Naive thymus-derived CD8-positive, alpha-beta T cell (primary cell): ENCODE measurements around the gene MED15. TPM values are rescaled to one million over a fixed set of nuclear protein-coding genes. Genes with fewer than 3 reads are reported as not detected.

Experiments
- ATAC-seq, 2 donors: fragments of 150-1000 bp; cut with Tn5 transposase in 1 of 2; sonication (Bioruptor Pico), chemical (Tn5 transposase) in 1 of 2; 1 replicate in 1 of 2; 2 replicates in 1 of 2; pipeline ENCODE4 v1.10.0; 2021; ENCODE audit warnings: mild to moderate bottlenecking in 2 of 2, moderate library complexity in 2 of 2
- POLR2A ChIA-PET: fragments of 350-600 bp; sonication (Branson Sonifier 250); formaldehyde crosslinking; loops from one replicate; lab custom pipeline; 2021; ENCODE audit warnings: antibody characterized with exemption; lab: Charles Lee
- DNase-seq, 10 donors: peaks; one replicate each; pipeline versions ENCODE4 v3.0.0 to v3.0.0-alpha.2; 2020 to 2022
- H3K27ac Mint-ChIP-seq, 10 donors: one replicate each; pipeline ENCODE4 v1.8.0; 2020 to 2022; ENCODE audit warnings: mild to moderate bottlenecking in 10 of 10, mixed read lengths in 10 of 10, moderate library complexity in 4 of 10, inconsistent platforms in 1 of 10
- H3K27me3 Mint-ChIP-seq, 5 donors: one replicate each; pipeline ENCODE4 v1.8.0; 2021 to 2022; ENCODE audit warnings: mixed read lengths in 5 of 5
- H3K36me3 Mint-ChIP-seq, 3 donors: one replicate each; pipeline ENCODE4 v1.8.0; 2020 to 2022; ENCODE audit warnings: mixed read lengths in 3 of 3, mild to moderate bottlenecking in 2 of 3, inconsistent platforms in 1 of 3
- H3K4me1 Mint-ChIP-seq, 4 donors: one replicate each; pipeline ENCODE4 v1.8.0; 2021 to 2022; ENCODE audit warnings: mixed read lengths in 4 of 4
- H3K4me3 Mint-ChIP-seq, 10 donors: one replicate each; pipeline ENCODE4 v1.8.0; 2020 to 2022; ENCODE audit warnings: mild to moderate bottlenecking in 10 of 10, mixed read lengths in 10 of 10, moderate library complexity in 6 of 10, inconsistent platforms in 1 of 10
- H3K9me3 Mint-ChIP-seq, 9 donors: one replicate each; pipeline ENCODE4 v1.8.0; 2020 to 2022; ENCODE audit warnings: mixed read lengths in 9 of 9, mild to moderate bottlenecking in 3 of 9, inconsistent platforms in 1 of 9, moderate library complexity in 1 of 9
- polyA plus RNA-seq, 3 donors: library from polyadenylated mRNA; unstranded; fragments of 300-500 nt; fragmentation: Illumina TruSeq; gene quantifications; one replicate each; pipeline ENCODE4 v1.2.3, GENCODE V29; 2021
- total RNA-seq, 8 experiments: library from RNA in 2 of 8; stranded (reverse) in 2 of 8; gene quantifications; one replicate each; pipeline ENCODE4 v1.2.3 and lab custom pipeline; 2021 to 2026

The MED15 gene
- total and polyA plus RNA-seq, 5 experiments from 2014 or later, result 25.4 to 327 (median 85.2) TPM

DNA sequence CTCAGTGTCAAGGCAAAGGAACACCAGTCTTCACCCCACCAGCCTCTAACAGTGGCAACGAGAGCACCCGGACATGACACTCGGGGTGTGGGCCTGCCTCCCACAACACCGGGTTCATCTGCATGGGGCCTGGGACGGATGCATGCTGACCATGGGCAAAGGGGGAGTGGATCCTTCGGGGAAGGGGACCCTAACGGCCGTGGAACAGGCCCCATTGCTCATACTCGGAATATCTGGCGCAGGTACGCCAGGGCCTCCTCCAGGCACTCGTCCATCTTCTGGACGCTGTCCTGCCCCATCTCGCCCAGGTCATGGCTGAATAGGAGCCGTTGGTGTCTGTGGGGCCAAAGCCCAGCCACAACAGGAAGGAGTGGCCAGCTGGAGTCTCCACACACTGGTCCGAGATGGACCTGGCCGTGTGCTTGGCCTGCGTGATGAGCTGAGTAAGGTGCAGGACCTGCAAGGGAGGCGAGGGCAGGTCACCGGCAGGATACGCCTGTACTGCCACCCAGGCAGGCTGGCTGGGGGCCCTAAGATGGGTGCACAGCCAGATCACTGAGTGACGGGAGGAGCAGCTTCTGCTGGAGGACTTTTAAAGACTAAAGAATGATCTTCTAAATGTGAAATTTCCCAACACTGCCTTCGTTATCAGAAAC lies 96.8 kb downstream of the MED15 start:
- POLR2A ChIA-PET, result interaction anchor here (0.6 kb wide), 1 partner anchor 9 kb away, joined by 3 read pairs; no protein-coding TSS in a partner anchor

DNA sequence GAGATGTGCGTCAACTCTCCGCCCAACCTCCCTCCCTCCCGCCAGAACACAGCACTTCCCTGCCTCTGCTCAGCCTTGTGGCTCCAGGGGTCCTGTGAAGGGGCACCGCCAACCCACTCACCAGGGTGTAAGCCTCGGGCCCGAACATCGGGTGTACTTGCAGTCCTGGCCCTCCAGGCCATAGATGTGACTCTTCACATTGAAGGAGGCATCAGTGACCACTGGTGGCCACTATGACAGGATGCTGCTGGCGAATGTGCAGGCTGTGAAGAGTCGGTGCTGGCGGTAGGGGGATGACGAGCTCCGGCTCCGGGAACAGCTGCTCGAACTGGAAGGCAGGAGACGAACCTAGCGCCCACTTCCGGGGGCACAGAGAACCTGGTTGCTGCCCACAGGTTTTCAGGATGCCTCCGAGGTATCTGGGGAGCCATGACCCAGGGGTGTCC lies 97.4 kb downstream of the MED15 start:
- Mint-ChIP-seq H3K4me1 (peaks cover 9 to 22% (median 14%) of the 10 kb centered on the region in 4 donors), H3K4me3 (no peak overlapping the region), H3K27me3 (no peaks in the 10 kb centered on the region), H3K27ac (peak overlapping the region in 3 of 10 donors; percentile 37 to 61 (median 51)), H3K36me3 (no peaks in the 10 kb centered on the region), H3K9me3 (no peaks in the 10 kb centered on the region)
- POLR2A ChIA-PET, result interaction anchor here (0.6 kb wide), 1 partner anchor 10 kb away, joined by 3 read pairs; no protein-coding TSS in a partner anchor
- DNase-seq, result no peak
- no peak for ATAC-seq

More for the DNA sequence above, 96.8 kb downstream of the MED15 start:
- Mint-ChIP-seq H3K27ac (peak overlapping the region in 1 of 10 donors; percentile 37), H3K4me1 (peaks cover 9 to 22% (median 14%) of the 10 kb centered on the region in 4 donors), H3K27me3 (no peaks in the 10 kb centered on the region), H3K36me3 (no peaks in the 10 kb centered on the region), H3K4me3 (no peak overlapping the region), H3K9me3 (no peaks in the 10 kb centered on the region)
- ATAC-seq, result no peak
- no peak for DNase-seq

DNA sequence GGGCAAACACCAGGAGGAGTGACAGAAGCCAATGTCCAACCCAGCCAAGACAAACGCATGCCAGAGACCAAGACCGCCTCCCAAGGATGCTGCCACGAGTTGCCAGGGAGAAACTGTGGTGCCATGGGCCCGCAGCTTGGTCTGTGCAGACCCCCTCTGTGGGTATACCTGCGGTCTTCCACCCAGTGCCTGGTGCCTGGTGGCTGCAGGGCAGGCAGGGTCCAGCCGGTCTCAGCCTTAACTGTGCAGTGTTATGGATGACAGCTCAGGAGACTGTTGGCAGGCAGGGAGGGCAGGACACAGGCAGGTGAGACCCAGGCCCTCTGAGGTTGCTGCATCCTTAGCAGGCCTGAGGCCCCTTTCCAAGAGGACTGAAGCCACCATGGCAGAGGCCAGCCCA lies 97.9 kb downstream of the MED15 start:
- Mint-ChIP-seq H3K4me3 (no peak overlapping the region), H3K27ac (peak overlapping the region in 3 of 10 donors; percentile 37 to 69 (median 61)), H3K4me1 (peaks cover 9 to 22% (median 14%) of the 10 kb centered on the region in 4 donors), H3K9me3 (no peaks in the 10 kb centered on the region), H3K27me3 (no peaks in the 10 kb centered on the region), H3K36me3 (no peaks in the 10 kb centered on the region)
- POLR2A ChIA-PET, result interaction anchor here (1.0 to 1.3 kb wide), 2 partner anchors 36 to 48 kb away, joined by 3 to 4 read pairs; no protein-coding TSS in a partner anchor
- ATAC-seq, result no peak
- no peak for DNase-seq

DNA sequence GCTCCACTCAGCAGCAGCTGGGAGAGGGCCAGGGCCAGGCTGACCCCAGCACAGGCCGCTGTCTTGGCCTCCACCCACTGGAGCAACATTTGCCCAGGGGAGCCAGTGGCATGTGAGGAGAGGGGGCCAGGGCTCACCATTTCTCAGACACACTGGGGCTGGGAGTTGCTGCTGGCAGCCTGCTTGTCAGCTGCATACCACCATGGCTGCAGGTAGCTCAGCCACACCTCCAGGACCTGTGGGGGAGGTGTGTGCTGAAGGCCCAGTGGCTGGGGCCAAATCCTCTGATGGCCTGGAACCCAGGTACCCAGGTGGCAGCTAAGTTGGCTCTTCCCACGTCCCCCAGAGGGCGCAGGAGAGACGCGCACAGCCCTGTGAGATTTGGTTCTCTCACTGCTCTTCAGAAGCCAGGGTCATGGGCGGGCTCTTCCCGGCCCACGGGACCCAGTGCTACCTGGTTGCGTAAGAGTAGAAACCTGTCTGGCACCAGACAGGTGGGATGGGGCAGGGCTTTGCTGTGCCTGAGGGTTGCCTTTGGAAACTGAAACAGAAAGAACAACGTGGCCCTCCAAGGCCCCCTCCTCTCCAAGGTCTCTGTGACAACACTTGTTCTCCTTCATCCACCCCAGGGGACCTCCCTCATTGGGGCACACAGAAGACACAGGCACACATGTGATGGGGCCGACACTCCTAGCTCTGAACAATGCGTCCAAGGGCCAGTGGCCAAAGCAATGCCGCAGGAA lies 98.8 kb downstream of the MED15 start:
- peaks cover 8 to 25% (median 20%) of the 10 kb centered on the region in 4 donors for H3K4me1 Mint-ChIP-seq
- H3K36me3 Mint-ChIP-seq, result no peaks in the 10 kb centered on the region
- H3K27ac Mint-ChIP-seq, result peak overlapping the region in 3 of 10 donors; percentile 17 to 52 (median 38)
- no peaks in the 10 kb centered on the region for H3K27me3 Mint-ChIP-seq
- H3K4me3 Mint-ChIP-seq, result peak overlapping the region in 4 of 10 donors; percentile 10 to 55 (median 52)
- no peaks in the 10 kb centered on the region for H3K9me3 Mint-ChIP-seq
- ATAC-seq, result peak; percentile 95 to 98
- POLR2A ChIA-PET, result interaction anchor here (1.0 to 1.3 kb wide), 2 partner anchors 37 to 48 kb away, joined by 3 to 4 read pairs; no protein-coding TSS in a partner anchor
- DNase-seq, result peak; percentile 50 to 81 (median 64)

DNA sequence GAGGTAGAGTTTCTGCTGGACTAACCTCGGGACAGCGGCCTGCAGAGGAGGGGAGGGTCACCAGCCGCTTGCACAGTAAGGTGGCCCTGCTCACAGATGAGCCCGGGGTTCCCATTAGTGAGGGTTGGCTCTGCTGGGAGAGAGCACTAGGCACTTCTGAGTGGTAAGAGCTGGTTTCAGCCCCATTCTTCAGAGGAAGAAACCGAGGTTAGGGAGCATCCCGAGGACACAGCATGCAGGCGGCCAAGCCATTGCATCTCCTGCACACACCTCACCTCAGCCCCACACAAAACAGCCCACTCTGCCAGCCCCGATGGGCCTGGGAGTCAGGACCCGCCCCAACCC lies 99.3 kb downstream of the MED15 start:
- Mint-ChIP-seq H3K4me3 (no peak overlapping the region), H3K27ac (peak overlapping the region in 1 of 10 donors; percentile 52), H3K4me1 (peaks cover 11 to 28% (median 24%) of the 10 kb centered on the region in 4 donors), H3K36me3 (no peaks in the 10 kb centered on the region), H3K27me3 (no peaks in the 10 kb centered on the region), H3K9me3 (no peaks in the 10 kb centered on the region)
- POLR2A ChIA-PET, result interaction anchor here (1.3 kb wide), 1 partner anchor 37 kb away, joined by 3 read pairs; no protein-coding TSS in a partner anchor
- no peak for ATAC-seq
- no peak for DNase-seq

DNA sequence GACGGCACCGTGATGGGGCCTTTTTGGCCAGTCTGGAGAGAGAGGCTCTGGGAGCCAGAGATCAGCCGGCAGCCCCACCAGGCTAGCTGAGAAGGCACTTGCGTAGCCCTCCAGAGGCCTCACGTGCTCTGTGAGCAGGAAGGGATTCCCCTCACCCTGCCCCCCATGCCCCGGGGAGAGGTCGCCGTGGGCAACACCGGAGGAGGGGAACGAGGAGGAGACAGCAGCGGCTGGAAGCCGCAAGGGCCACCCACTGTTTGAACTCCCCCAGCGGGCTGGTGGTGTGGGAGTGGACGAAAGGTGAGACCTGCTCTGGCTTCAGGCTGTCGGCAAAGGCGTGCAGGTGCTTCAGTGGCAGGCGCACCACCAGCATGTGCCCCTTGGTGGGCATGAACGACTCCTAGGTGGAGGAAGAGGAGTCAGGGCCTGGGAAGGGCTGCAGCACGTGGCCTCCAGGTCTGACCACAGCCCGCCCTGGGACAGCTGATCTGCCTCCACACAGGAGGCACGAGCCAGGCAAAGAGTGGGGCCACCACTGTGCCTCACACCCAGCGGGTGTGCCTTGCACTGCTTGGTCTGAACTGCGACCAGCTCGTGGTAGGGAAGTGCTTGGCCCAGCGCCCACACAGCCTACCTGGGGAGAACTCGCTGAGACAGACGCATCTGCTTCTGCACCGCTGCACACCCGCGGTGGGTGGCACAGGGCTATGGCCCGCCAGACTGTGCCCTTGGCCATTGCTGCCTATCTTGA lies 99.9 kb downstream of the MED15 start:
- Mint-ChIP-seq H3K27ac (no peak overlapping the region), H3K36me3 (no peaks in the 10 kb centered on the region), H3K4me1 (peaks cover 12 to 31% (median 26%) of the 10 kb centered on the region in 4 donors), H3K9me3 (no peaks in the 10 kb centered on the region), H3K4me3 (no peak overlapping the region), H3K27me3 (no peaks in the 10 kb centered on the region)
- ATAC-seq (no peak), DNase-seq (no peak)
- POLR2A ChIA-PET, result interaction anchor here (0.6 kb wide), 1 partner anchor 42 kb away, joined by 3 read pairs; no protein-coding TSS in a partner anchor

DNA sequence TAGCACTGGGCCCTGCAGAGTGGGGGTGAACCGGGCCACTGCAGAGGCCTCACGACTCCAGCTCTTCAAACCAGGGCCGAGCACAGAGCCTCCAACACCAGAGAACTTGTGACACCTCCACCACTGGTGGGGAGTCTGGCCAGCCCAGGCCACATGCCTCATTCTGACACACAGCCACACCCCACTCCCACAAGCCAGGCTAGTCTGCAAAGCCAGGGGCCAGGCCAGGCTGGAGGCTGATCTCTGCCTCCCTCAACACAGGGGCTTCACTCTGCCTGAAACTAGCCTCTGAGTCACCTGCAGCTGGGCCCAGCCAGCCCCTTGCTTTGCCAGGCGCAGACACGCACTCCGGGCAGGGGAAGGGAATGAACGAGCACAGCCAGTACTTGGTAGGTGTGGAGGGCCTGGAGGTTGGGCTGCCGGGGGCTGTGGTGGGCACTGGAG lies 102.9 kb downstream of the MED15 start:
- POLR2A ChIA-PET, result no interaction called here
- Mint-ChIP-seq H3K27ac (peak overlapping the region in 7 of 10 donors; percentile 35 to 86 (median 57)), H3K9me3 (no peaks in the 10 kb centered on the region), H3K27me3 (no peaks in the 10 kb centered on the region), H3K36me3 (no peaks in the 10 kb centered on the region), H3K4me3 (peak overlapping the region in 1 of 10 donors; percentile 1), H3K4me1 (peaks cover 8 to 31% (median 24%) of the 10 kb centered on the region in 4 donors)
- DNase-seq (no peak), ATAC-seq (no peak)

DNA sequence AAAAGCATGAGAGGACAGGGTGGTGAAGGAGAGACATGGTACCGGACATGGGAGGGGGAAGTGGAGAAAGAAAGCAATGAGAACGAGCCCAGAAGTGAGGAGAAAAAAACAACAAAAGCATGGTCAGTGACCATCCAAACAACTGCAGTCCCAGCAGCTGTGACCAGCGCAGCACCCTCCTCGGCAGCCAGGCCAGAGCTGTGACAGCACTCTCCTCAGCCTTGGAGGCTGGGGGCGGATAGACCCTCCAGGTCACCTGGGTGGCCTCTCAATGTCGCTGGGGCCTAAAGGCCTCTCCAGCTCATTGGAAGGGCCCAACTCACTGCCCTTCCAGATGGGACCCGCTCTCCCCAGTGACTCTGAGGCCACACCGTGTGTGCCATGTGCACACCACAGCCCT lies 103.3 kb downstream of the MED15 start:
- Mint-ChIP-seq H3K4me3 (peak overlapping the region in 1 of 10 donors; percentile 65), H3K9me3 (no peaks in the 10 kb centered on the region), H3K36me3 (no peaks in the 10 kb centered on the region), H3K27ac (peak overlapping the region in 3 of 10 donors; percentile 23 to 86 (median 83)), H3K27me3 (no peaks in the 10 kb centered on the region), H3K4me1 (peaks cover 6 to 26% (median 20%) of the 10 kb centered on the region in 4 donors)
- POLR2A ChIA-PET, result no interaction called here
- ATAC-seq, result no peak
- DNase-seq, result no peak

DNA sequence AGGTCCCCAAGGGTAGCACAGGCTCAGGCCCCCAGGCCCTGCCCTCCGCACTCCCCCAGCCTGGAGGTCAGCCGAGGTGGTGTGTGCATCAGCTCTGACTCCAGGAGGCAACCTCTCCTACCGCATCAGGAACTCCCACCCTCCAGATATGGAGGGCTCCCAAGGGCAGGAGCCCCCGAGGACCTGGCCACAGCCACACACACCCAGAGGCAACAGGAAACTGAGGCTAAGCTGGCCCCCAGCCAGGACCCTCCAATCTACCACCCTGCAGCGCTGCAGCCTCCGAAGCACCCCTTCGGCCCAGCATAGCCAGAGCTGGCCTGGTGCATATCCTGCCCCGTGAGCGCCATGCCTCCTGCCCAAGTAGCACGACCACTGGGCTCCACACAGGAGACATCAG lies 104.0 kb downstream of the MED15 start:
- H3K27ac Mint-ChIP-seq, result peak overlapping the region in 5 of 10 donors; percentile 37 to 87 (median 40)
- ATAC-seq (no peak), DNase-seq (no peak)
- peaks cover 4 to 21% (median 14%) of the 10 kb centered on the region in 4 donors for H3K4me1 Mint-ChIP-seq
- no peaks in the 10 kb centered on the region for H3K36me3 Mint-ChIP-seq
- H3K4me3 Mint-ChIP-seq, result peak overlapping the region in 4 of 10 donors; percentile 22 to 49 (median 28)
- POLR2A ChIA-PET, result no interaction called here
- H3K9me3 Mint-ChIP-seq, result no peaks in the 10 kb centered on the region
- H3K27me3 Mint-ChIP-seq, result no peaks in the 10 kb centered on the region

DNA sequence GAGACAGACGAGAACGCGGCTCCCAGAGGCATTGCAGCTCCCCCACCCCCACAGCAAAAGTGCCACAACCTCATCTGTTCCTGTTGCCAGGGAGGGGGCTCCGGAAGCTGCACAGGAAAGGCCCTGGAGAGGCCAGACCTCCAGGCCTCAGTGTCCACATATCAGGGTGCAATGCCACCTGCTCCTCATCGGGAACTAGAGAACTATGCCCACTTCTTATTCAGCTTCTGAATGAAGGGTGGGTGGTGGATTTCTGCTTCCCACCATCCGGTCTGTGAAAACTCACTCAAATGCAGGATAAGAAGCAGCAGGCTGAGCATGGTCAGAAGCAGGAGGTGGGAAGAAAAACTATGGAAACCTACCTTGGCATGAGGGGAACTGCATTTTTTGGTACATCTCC lies 105.9 kb downstream of the MED15 start:
- Mint-ChIP-seq H3K9me3 (no peaks in the 10 kb centered on the region), H3K27ac (no peak overlapping the region), H3K4me3 (no peak overlapping the region), H3K4me1 (peaks cover 4 to 18% (median 10%) of the 10 kb centered on the region in 4 donors), H3K36me3 (no peaks in the 10 kb centered on the region), H3K27me3 (no peaks in the 10 kb centered on the region)
- DNase-seq (no peak), ATAC-seq (no peak)
- POLR2A ChIA-PET, result no interaction called here

DNA sequence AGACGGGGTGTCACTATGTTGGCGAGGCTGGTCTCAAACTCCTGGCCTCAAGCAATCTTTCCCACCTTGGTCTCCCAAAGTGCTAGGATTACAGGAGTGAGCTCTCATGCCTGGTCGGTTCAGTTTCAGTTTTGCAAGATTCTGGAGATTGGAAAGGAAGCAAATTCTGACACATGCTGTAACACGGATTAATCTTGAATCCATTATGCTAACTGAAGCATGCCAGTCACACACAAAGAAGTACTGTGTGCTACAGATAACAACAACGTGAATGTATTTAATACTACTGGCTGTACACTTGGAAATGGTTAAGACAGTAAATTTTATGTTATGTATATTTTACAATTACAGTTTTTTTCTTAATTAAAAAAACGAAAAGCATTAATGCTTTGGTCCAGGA lies 107.6 kb downstream of the MED15 start:
- POLR2A ChIA-PET, result no interaction called here

More for the DNA sequence above, 107.6 kb downstream of the MED15 start:
- no peak for ATAC-seq
- no peak overlapping the region for H3K4me3 Mint-ChIP-seq
- DNase-seq, result no peak
- H3K9me3 Mint-ChIP-seq, result no peaks in the 10 kb centered on the region
- no peaks in the 10 kb centered on the region for H3K36me3 Mint-ChIP-seq
- no peaks in the 10 kb centered on the region for H3K27me3 Mint-ChIP-seq
- H3K4me1 Mint-ChIP-seq, result peaks cover 4 to 18% (median 10%) of the 10 kb centered on the region in 4 donors
- H3K27ac Mint-ChIP-seq, result no peak overlapping the region
